Fibroblast of the aortic adventitia (primary cell): ENCODE data around the gene CIB1. TPM values are rescaled to one million over a fixed set of nuclear protein-coding genes. Genes with fewer than 3 reads are reported as not detected.
"Not testable (repeated sequence)": the region's sequence is repeated elsewhere in the genome, so short reads cannot be mapped to it uniquely, and the experiment has no call there.

Source experiments
- DNase-seq: peaks from one replicate; pipeline ENCODE4 v3.0.0-alpha.2; 2010; ENCODE audit warnings: low read depth
- H3K4me3 ChIP-seq: 2 replicates; pipeline ENCODE4 v1.5.1; 2011; ENCODE audit warnings: low read depth, mild to moderate bottlenecking, control low read depth, low read length, moderate library complexity
- CTCF ChIP-seq: IDR thresholded peaks from 2 replicates; pipeline ENCODE4 v1.5.1; 2011; ENCODE audit warnings: mild to moderate bottlenecking, low read length, control low read depth, inconsistent platforms; ENCODE audit not compliant: insufficient read depth
- total RNA-seq: library from RNA; depleted of rRNA; stranded (reverse); fragments of >200 nt; gene quantifications from 2 replicates; pipeline ENCODE4 v1.2.3, GENCODE V29; 2012; ENCODE audit warnings: low replicate concordance

The CIB1 gene
- total RNA-seq, 1 donor: 32.3 TPM

- peak overlapping the region; percentile 87 for H3K4me3 ChIP-seq
- no peak for TF ChIP-seq CTCF
- DNase-seq: peak; percentile 27
These were observed 32.3 kb upstream of the CIB1 start for GRCh38 chr15:90266061-90266431.

GRCh38 chr15:90265271-90266060, 31.7 kb upstream of the CIB1 start, which contains the start of gene NGRN:
TSS of gene NGRN (plus strand) at chr15:90265672. CDS start at chr15:90265713, 41 bp downstream.
- DNase-seq: peak; percentile 88
- H3K4me3 ChIP-seq: peak within 1 kb of the TSS; percentile 87
- no peak for TF ChIP-seq CTCF

GRCh38 chr15:90264671-90265070, 30.9 kb upstream of the CIB1 start:
- no peak for DNase-seq
- H3K4me3 ChIP-seq: peak overlapping the region; percentile 87
- TF ChIP-seq CTCF: no peak

GRCh38 chr15:90262426-90262825, 28.7 kb upstream of the CIB1 start:
- peak; percentile 19 for DNase-seq
- TF ChIP-seq CTCF: no peak
- H3K4me3 ChIP-seq: no peak overlapping the region

- H3K4me3 ChIP-seq: no peak overlapping the region
- TF ChIP-seq CTCF: no peak
- DNase-seq: peak; percentile 54
These were observed 28.1 kb upstream of the CIB1 start for GRCh38 chr15:90261811-90262210.

- not testable (repeated sequence) for DNase-seq, H3K4me3 ChIP-seq
These were observed 27.0 kb upstream of the CIB1 start for GRCh38 chr15:90260731-90261130.

GRCh38 chr15:90259524-90259923, 25.8 kb upstream of the CIB1 start:
- no peak overlapping the region for H3K4me3 ChIP-seq
- no peak for TF ChIP-seq CTCF
- no peak for DNase-seq
